IMR-90 (cell line): ENCODE results near the gene WNT4. TPM values are rescaled to one million over a fixed set of nuclear protein-coding genes. Genes with fewer than 3 reads are reported as not detected.

Source experiments
- ATAC-seq: fragments of 200-7000 bp; cut with Tn5 transposase; 2 replicates; pipeline ENCODE4 v1.9.1; 2020; ENCODE audit warnings: low read depth, mild to moderate bottlenecking, moderate library complexity
- BruUV-seq: library from RNA; stranded (reverse); fragments of 400-500 nt; replicated peaks from 2 replicates; lab custom pipeline; 2021; lab: Mats Ljungman, UMichigan
- CTCF ChIA-PET: fragments of 300-600 bp; formaldehyde crosslinking; extraction: SDS; loops from one replicate; lab custom pipeline; 2021; ENCODE audit warnings: antibody characterized with exemption; lab: Yijun Ruan, JAX
- POLR2A ChIA-PET: fragments of 300-600 bp; sonication (Branson Sonifier 250); formaldehyde crosslinking; loops from one replicate; lab custom pipeline; 2022; ENCODE audit warnings: antibody characterized with exemption; ENCODE audit not compliant: unreplicated experiment; lab: Charles Lee
- DNase-seq: peaks from one replicate; pipeline ENCODE4 v3.0.0; 2013
- H2AFZ ChIP-seq: replicated peaks from 2 replicates; pipeline ENCODE3; 2013; ENCODE audit warnings: low read length, mild to moderate bottlenecking; ENCODE audit not compliant: poor library complexity
- H2AK5ac ChIP-seq: 2 replicates; pipeline ENCODE4 v1.6.1; 2013; ENCODE audit warnings: low read depth, low read length, inconsistent platforms
- H2AK9ac ChIP-seq: replicated peaks from 2 replicates; pipeline ENCODE3; 2013; ENCODE audit warnings: mild to moderate bottlenecking, low read depth, low read length, moderate library complexity; ENCODE audit not compliant: poor library complexity
- H2BK120ac ChIP-seq: 2 replicates; pipeline ENCODE4 v1.6.1; 2013; ENCODE audit warnings: low read depth, low read length, inconsistent platforms
- H2BK15ac ChIP-seq: 3 replicates; pipeline ENCODE4 v1.6.1; 2013; ENCODE audit warnings: low read depth, low read length, inconsistent platforms
- H2BK20ac ChIP-seq: 2 replicates; pipeline ENCODE4 v1.6.1; 2013; ENCODE audit warnings: low read depth, mild to moderate bottlenecking, inconsistent platforms, low read length, moderate library complexity
- H2BK5ac ChIP-seq: 2 replicates; pipeline ENCODE4 v1.6.1; 2013; ENCODE audit warnings: mild to moderate bottlenecking, low read depth, low read length, inconsistent platforms; ENCODE audit not compliant: poor library complexity, severe bottlenecking
- H3K14ac ChIP-seq: replicated peaks from 2 replicates; pipeline ENCODE4 v1.6.1; 2013; ENCODE audit warnings: low read depth, low read length, inconsistent platforms
- H3K18ac ChIP-seq: 2 replicates; pipeline ENCODE4 v1.6.1; 2013; ENCODE audit warnings: low read depth, low read length, control low read depth
- H3K23ac ChIP-seq: 2 replicates; pipeline ENCODE4 v1.6.1; 2013; ENCODE audit warnings: low read depth, low read length, inconsistent platforms
- H3K27ac ChIP-seq: 2 replicates; pipeline ENCODE4 v1.5.1; 2013; ENCODE audit warnings: mild to moderate bottlenecking, control low read depth, low read length; ENCODE audit not compliant: insufficient read depth
- H3K27me3 ChIP-seq: 2 replicates; pipeline ENCODE4 v1.6.1; 2013; ENCODE audit warnings: low read length; ENCODE audit not compliant: control insufficient read depth, insufficient read depth
- H3K36me3 ChIP-seq: 2 replicates; pipeline ENCODE4 v1.6.1; 2013; ENCODE audit warnings: low read length, mixed read lengths; ENCODE audit not compliant: control insufficient read depth, insufficient read depth
- H3K4ac ChIP-seq: 2 replicates; pipeline ENCODE4 v1.6.1; 2013; ENCODE audit warnings: low read depth, low read length, inconsistent platforms
- H3K4me1 ChIP-seq: 2 replicates; pipeline ENCODE4 v1.6.1; 2013; ENCODE audit warnings: low read length, mixed read lengths; ENCODE audit not compliant: control insufficient read depth, insufficient read depth
- H3K4me2 ChIP-seq: 2 replicates; pipeline ENCODE4 v1.6.1; 2013; ENCODE audit warnings: low read depth, mild to moderate bottlenecking, control low read depth, low read length, moderate library complexity
- H3K4me3 ChIP-seq: 2 replicates; pipeline ENCODE4 v1.5.1; 2013; ENCODE audit warnings: low read depth, mild to moderate bottlenecking, control low read depth, low read length, moderate library complexity; ENCODE audit not compliant: insufficient read depth
- H3K56ac ChIP-seq: 2 replicates; pipeline ENCODE4 v1.6.1; 2013; ENCODE audit warnings: low read length, inconsistent platforms; ENCODE audit not compliant: insufficient read depth; ENCODE audit errors: extremely low read depth
- H3K79me1 ChIP-seq, 2 experiments: 2 replicates each; pipeline ENCODE4 v1.6.1; 2013; ENCODE audit warnings: low read length in 2 of 2, inconsistent platforms in 1 of 2, low read depth in 1 of 2
- H3K9ac ChIP-seq: 2 replicates; pipeline ENCODE4 v1.6.1; 2013; ENCODE audit warnings: low read depth, low read length, control low read depth
- H3K9me1 ChIP-seq: 2 replicates; pipeline ENCODE4 v1.6.1; 2013; ENCODE audit warnings: low read length, inconsistent platforms; ENCODE audit not compliant: insufficient read depth
- H3K9me3 ChIP-seq: 2 replicates; pipeline ENCODE4 v1.6.1; 2013; ENCODE audit warnings: low read length; ENCODE audit not compliant: control insufficient read depth, insufficient read depth
- H4K20me1 ChIP-seq: 2 replicates; pipeline ENCODE4 v1.6.1; 2013; ENCODE audit warnings: low read length, inconsistent platforms; ENCODE audit not compliant: insufficient read depth
- H4K5ac ChIP-seq: 2 replicates; pipeline ENCODE4 v1.6.1; 2013; ENCODE audit warnings: mild to moderate bottlenecking, low read depth, low read length, control low read depth
- H4K8ac ChIP-seq, 2 experiments: 2 replicates each; pipeline ENCODE4 v1.6.1; 2013; ENCODE audit warnings: low read depth in 2 of 2, low read length in 2 of 2, control low read depth in 1 of 2, inconsistent platforms in 1 of 2
- H4K91ac ChIP-seq: 2 replicates; pipeline ENCODE4 v1.6.1; 2013; ENCODE audit warnings: low read depth, low read length, inconsistent platforms; ENCODE audit not compliant: insufficient read depth
- FOS ChIP-seq: fragments of 150-350 bp; IDR thresholded peaks from 2 replicates; pipeline ENCODE4 v1.6.1; 2016; ENCODE audit warnings: low read depth, low read length
- WGBS, 2 experiments: methylation state at CpG; one replicate each; pipeline versions ENCODE4 v1.1.5 to v1.1.7; 2013; ENCODE audit warnings: missing lambda C conversion rate in 2 of 2; ENCODE audit not compliant: insufficient read length in 1 of 2; ENCODE audit errors: extremely low coverage in 2 of 2; 5-methylcytosine and 5-hydroxymethylcytosine counted together
- dilution Hi-C: fragments of 300-500 bp; cut with HindIII; formaldehyde crosslinking; loops from one replicate; pipeline ENCODE4 v1.14.3; 2018; ENCODE audit warnings: low sequenced_read_pairs; ENCODE audit not compliant: unreplicated experiment
- in situ Hi-C: fragments of 300-500 bp; cut with MboI; formaldehyde crosslinking; loops from 3 replicates; pipeline ENCODE4 v1.14.3; 2019; ENCODE audit warnings: low sequenced_read_pairs, inconsistent platforms, mixed read lengths
- intact Hi-C: fragments of 100-400 bp; cut with micrococcal nuclease; formaldehyde crosslinking; loops from 2 replicates; pipeline ENCODE4 v1.10.0; 2022
- polyA plus RNA-seq, 3 experiments: library from polyadenylated mRNA; depleted of rRNA; stranded (reverse); fragments of >200 nt; gene quantifications; 2 replicates each; pipeline ENCODE4 v1.2.3, GENCODE V29; 2012; ENCODE audit warnings: low replicate concordance in 1 of 3
- total RNA-seq: library from RNA; depleted of rRNA; stranded (reverse); fragments of >200 nt; gene quantifications from 2 replicates; pipeline ENCODE4 v1.2.3, GENCODE V29; 2012
- TF ChIP-seq, protein P1 (sequence below): fragments of 150-350 bp; IDR thresholded peaks from 2 replicates; pipeline ENCODE4 v1.6.1; 2016; ENCODE audit warnings: low read depth, mild to moderate bottlenecking, low read length, moderate library complexity, borderline replicate concordance

The WNT4 gene
- total and polyA plus RNA-seq, 2 of the 4 experiments (the other 2 are of a cell fraction) = not detected

DNA sequence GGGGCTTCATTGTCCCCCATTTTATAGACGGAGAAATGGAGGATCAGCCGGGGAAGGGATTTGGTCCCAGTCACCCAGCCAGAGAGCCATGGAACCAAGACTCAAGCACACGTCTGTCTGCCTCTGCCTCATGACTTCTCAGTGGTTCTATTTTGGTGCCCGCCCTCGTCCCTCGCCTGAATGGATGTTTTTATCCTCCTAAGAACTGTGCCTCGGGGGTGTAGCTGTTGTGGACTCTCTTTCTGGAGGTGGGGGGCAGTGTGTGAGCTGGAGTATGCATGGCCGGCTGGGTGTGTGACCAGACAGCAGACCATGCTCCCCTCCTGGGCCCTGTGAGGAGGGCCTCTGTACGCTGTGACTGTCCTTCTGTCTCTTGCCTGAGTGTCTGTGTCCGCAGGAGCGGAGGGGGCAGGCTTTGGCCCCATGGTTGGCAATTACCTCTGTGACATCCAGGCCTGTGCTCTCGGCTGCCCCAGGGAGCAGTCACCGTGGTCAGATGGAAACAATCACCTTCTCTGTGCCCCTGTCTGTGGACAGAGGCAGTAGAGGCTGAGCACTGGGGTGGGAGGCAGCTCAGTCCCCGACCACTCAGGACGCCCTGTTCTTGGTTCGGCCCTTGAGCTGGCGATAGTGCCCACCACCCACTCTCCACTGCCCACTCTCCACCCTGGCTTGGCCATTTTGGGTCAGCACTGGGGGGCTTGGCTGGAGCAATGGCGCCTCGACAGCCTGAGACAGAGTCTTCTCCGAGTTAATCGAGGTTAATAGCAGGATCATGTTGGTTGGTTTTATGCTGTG lies 20.4 kb downstream of the WNT4 start (continued):
- TF ChIP-seq, protein P1, sequence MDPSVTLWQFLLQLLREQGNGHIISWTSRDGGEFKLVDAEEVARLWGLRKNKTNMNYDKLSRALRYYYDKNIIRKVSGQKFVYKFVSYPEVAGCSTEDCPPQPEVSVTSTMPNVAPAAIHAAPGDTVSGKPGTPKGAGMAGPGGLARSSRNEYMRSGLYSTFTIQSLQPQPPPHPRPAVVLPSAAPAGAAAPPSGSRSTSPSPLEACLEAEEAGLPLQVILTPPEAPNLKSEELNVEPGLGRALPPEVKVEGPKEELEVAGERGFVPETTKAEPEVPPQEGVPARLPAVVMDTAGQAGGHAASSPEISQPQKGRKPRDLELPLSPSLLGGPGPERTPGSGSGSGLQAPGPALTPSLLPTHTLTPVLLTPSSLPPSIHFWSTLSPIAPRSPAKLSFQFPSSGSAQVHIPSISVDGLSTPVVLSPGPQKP = no peak

DNA sequence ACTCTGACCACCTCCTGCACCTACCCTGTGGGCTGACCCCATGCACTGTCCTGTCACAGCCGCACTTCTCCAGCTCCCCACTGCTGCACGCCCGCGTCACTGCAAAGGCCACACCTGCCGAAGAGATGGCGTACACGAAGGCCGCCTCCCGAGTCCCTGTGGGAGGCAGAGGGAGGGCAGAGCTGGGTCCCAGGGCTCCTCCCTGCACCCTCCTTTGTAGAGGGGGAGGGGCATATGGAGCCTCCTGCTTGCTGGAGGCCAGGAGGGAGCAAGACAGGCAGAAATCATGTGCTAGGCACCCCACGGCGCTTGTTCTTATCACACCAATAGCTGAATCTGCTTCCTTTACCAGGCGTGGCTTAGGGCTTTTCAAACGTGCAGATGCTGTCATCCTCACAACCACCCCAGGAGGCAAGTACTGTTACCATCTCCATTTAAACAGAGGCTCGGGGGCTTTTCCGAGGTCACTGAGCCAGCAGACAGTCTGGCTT lies 21.4 kb downstream of the WNT4 start:
- H3K4me1 ChIP-seq = peaks cover 4% of the 10 kb centered on the region; the same call in 1 of the 2 replicates
- peak overlapping the region; percentile 40 for H2AFZ ChIP-seq
- no peak overlapping the region for H3K4ac ChIP-seq
- H4K5ac ChIP-seq = no peak overlapping the region
- no peak overlapping the region for H4K8ac ChIP-seq
- no peak overlapping the region for H2BK5ac ChIP-seq
- no peak overlapping the region for H3K4me3 ChIP-seq
- ChIA-PET POLR2A (no interaction called here), CTCF (no interaction called here)
- no peak overlapping the region for H2BK120ac ChIP-seq
- DNase-seq (no peak), ATAC-seq (no peak)
- dilution Hi-C loops (no loop called here), in situ Hi-C loops (no loop called here), intact Hi-C loops (no loop called here)
- no peak overlapping the region for H2BK15ac ChIP-seq
- WGBS, 2 experiments = 70% methylated on average over 4 of the region's 15 CpGs; no CpG with 5 or more reads in 1 of the 2 experiments
- no peak overlapping the region for H3K14ac ChIP-seq
- no peak overlapping the region for H3K9ac ChIP-seq
- no peak overlapping the region for H3K18ac ChIP-seq
- H4K20me1 ChIP-seq = peaks cover 59% of the 10 kb centered on the region
- no peak overlapping the region for H2BK20ac ChIP-seq
- peaks cover 23% of the 10 kb centered on the region for H3K36me3 ChIP-seq
- H3K27me3 ChIP-seq = no peaks in the 10 kb centered on the region
- peak overlapping the region; percentile 34 for H2AK9ac ChIP-seq
- H3K56ac ChIP-seq = no peak overlapping the region
- H3K9me1 ChIP-seq = peaks cover 25% of the 10 kb centered on the region; the same call in 1 of the 2 replicates
- no peaks in the 10 kb centered on the region for H3K9me3 ChIP-seq
- no peak overlapping the region for H4K91ac ChIP-seq
- no peak for TF ChIP-seq FOS
- H3K4me2 ChIP-seq = no peak overlapping the region
- no peak overlapping the region for H2AK5ac ChIP-seq
- H3K23ac ChIP-seq = no peak overlapping the region
- peaks cover 11 to 66% of the 10 kb centered on the region in 2 experiments for H3K79me1 ChIP-seq
- no TSS peak for BruUV-seq
- no peak overlapping the region for H3K27ac ChIP-seq
